Endothelial cell of umbilical vein (primary cell): Measurements from ENCODE around the gene KCNV2. TPM values are rescaled to one million over a fixed set of nuclear protein-coding genes. Genes with fewer than 3 reads are reported as not detected.

Experiments
- BruUV-seq: library from RNA; stranded (reverse); fragments of 400-500 nt; replicated peaks from 2 replicates; lab custom pipeline; 2021; lab: Mats Ljungman, UMichigan
- CTCF ChIA-PET: fragments of 300-600, 350-600 bp; sonication (Branson Sonifier 250); formaldehyde crosslinking; loops from one replicate; lab custom pipeline; 2021; ENCODE audit warnings: antibody characterized with exemption, inconsistent platforms; lab: Charles Lee
- POLR2A ChIA-PET: fragments of 300-600, 350-600 bp; sonication (Branson Sonifier 250); formaldehyde crosslinking; loops from one replicate; lab custom pipeline; 2021; ENCODE audit warnings: antibody characterized with exemption, inconsistent platforms; lab: Charles Lee
- DNase-seq: peaks from one replicate; pipeline ENCODE4 v3.0.0-alpha.2; 2011; ENCODE audit warnings: low read depth, low spot score
- FAIRE-seq: peaks from 2 replicates; lab custom pipeline; 2011; peaks lifted over from hg19 to GRCh38; lab: Jason Lieb, UNC
- H2AFZ ChIP-seq: 2 replicates; pipeline ENCODE4 v1.6.0; 2012; ENCODE audit warnings: low read depth, low read length, control low read depth, inconsistent platforms
- H3K27ac ChIP-seq: 2 replicates; pipeline ENCODE4 v1.5.1; 2011; ENCODE audit warnings: low read depth, mild to moderate bottlenecking, control low read depth, low read length, moderate library complexity; ENCODE audit not compliant: insufficient read depth
- H3K27me3 ChIP-seq, 2 experiments: 2 replicates each; pipeline versions ENCODE4 v1.6.0 to v1.6.1; 2011; ENCODE audit warnings: low read length in 2 of 2, mixed read lengths in 1 of 2; ENCODE audit not compliant: control insufficient read depth in 2 of 2, insufficient read depth in 2 of 2
- H3K36me3 ChIP-seq, 2 experiments: 2 replicates in 1 of 2; 3 replicates in 1 of 2; pipeline ENCODE4 v1.5.1; 2011; ENCODE audit warnings: low read length in 2 of 2, mild to moderate bottlenecking in 1 of 2, moderate library complexity in 1 of 2; ENCODE audit not compliant: control insufficient read depth in 2 of 2, insufficient read depth in 2 of 2; ENCODE audit errors: extremely low read depth in 1 of 2
- H3K4me1 ChIP-seq: 3 replicates; pipeline ENCODE4 v1.5.1; 2011; ENCODE audit warnings: mild to moderate bottlenecking, low read length; ENCODE audit not compliant: control insufficient read depth, insufficient read depth; ENCODE audit errors: extremely low read depth
- H3K4me2 ChIP-seq: 2 replicates; pipeline ENCODE4 v1.6.1; 2011; ENCODE audit warnings: low read length, control low read depth, mixed read lengths; ENCODE audit not compliant: insufficient read depth
- H3K4me3 ChIP-seq, 3 experiments: fragments of 200-600 bp in 1 of 3; sonication (generic), shearing (Covaris generic) in 1 of 3; replicated peaks in 1 of 3; 2 replicates each; pipeline ENCODE4 v1.5.1; 2011 to 2016; ENCODE audit warnings: control low read depth in 3 of 3, low read length in 3 of 3, mild to moderate bottlenecking in 2 of 3, inconsistent platforms in 1 of 3, low read depth in 1 of 3, moderate library complexity in 1 of 3; ENCODE audit not compliant: insufficient read depth in 1 of 3
- H3K79me2 ChIP-seq: 2 replicates; pipeline ENCODE4 v1.6.0; 2012; ENCODE audit warnings: low read length, inconsistent platforms; ENCODE audit not compliant: control insufficient read depth, insufficient read depth
- H3K9ac ChIP-seq: replicated peaks from 2 replicates; pipeline ENCODE3; 2011; ENCODE audit warnings: low read length, control low read depth; ENCODE audit not compliant: insufficient read depth; ENCODE audit errors: extremely low read depth
- H3K9me1 ChIP-seq: replicated peaks from 3 replicates; pipeline ENCODE4 v1.6.0; 2011; ENCODE audit warnings: mild to moderate bottlenecking, low read length; ENCODE audit not compliant: control insufficient read depth, insufficient read depth; ENCODE audit errors: extremely low read depth
- H3K9me3 ChIP-seq: replicated peaks from 2 replicates; pipeline ENCODE4 v1.5.1; 2012; ENCODE audit warnings: low read length, inconsistent platforms; ENCODE audit not compliant: control insufficient read depth, insufficient read depth
- H4K20me1 ChIP-seq: replicated peaks from 2 replicates; pipeline ENCODE3; 2011; ENCODE audit warnings: mild to moderate bottlenecking, low read length; ENCODE audit not compliant: control insufficient read depth, insufficient read depth; ENCODE audit errors: extremely low read depth
- CTCF ChIP-seq, 2 donors: IDR thresholded peaks; 1 replicate in 1 of 2; 2 replicates in 1 of 2; pipeline ENCODE4 v1.5.1; 2011; ENCODE audit warnings: low read length in 2 of 2, mild to moderate bottlenecking in 2 of 2, moderate library complexity in 2 of 2, control low read depth in 1 of 2, inconsistent platforms in 1 of 2, low read depth in 1 of 2; ENCODE audit not compliant: insufficient read depth in 1 of 2; ENCODE audit errors: extremely low read depth in 1 of 2
- EZH2 ChIP-seq: IDR thresholded peaks from 2 replicates; pipeline ENCODE4 v1.6.1; 2012; ENCODE audit warnings: borderline replicate concordance, low read depth, mild to moderate bottlenecking, moderate library complexity, low read length, inconsistent platforms; ENCODE audit not compliant: severe bottlenecking
- FOS ChIP-seq: IDR thresholded peaks from 2 replicates; pipeline ENCODE4 v1.6.1; 2011; ENCODE audit warnings: mild to moderate bottlenecking, low read length, moderate library complexity, borderline replicate concordance; ENCODE audit not compliant: insufficient read depth
- GATA2 ChIP-seq: IDR thresholded peaks from 2 replicates; pipeline ENCODE4 v1.7.0; 2011; ENCODE audit warnings: low read depth, mild to moderate bottlenecking, moderate library complexity, mixed read lengths, low read length; ENCODE audit not compliant: insufficient read length, insufficient read depth
- JUN ChIP-seq: IDR thresholded peaks from 2 replicates; pipeline ENCODE4 v1.6.1; 2011; ENCODE audit warnings: borderline replicate concordance, low read depth; ENCODE audit not compliant: insufficient read length, insufficient read depth
- MAX ChIP-seq: IDR thresholded peaks from 2 replicates; pipeline ENCODE4 v1.6.1; 2011; ENCODE audit not compliant: insufficient read depth, insufficient read length
- MYC ChIP-seq: IDR thresholded peaks from one replicate; pipeline ENCODE4 v1.6.1; 2011; ENCODE audit warnings: mild to moderate bottlenecking, low read depth, low read length
- POLR2A ChIP-seq: IDR thresholded peaks from 2 replicates; pipeline ENCODE4 v1.6.1; 2012; ENCODE audit warnings: low read depth, mild to moderate bottlenecking, control low read depth, low read length
- POLR2AphosphoS5 ChIP-seq: IDR thresholded peaks from 2 replicates; pipeline ENCODE4 v1.6.1; 2012; ENCODE audit warnings: low read depth, mild to moderate bottlenecking, control low read depth, low read length, moderate library complexity; ENCODE audit not compliant: insufficient read depth
- dilution Hi-C: fragments of 300-500 bp; cut with MboI; formaldehyde crosslinking; loops from one replicate; pipeline ENCODE4 v1.15.0; 2019; ENCODE audit warnings: low sequenced_read_pairs; ENCODE audit not compliant: extremely low pct_ligation_motif_present
- intact Hi-C: fragments of 100-400 bp; cut with micrococcal nuclease; formaldehyde crosslinking; loops from one replicate; pipeline ENCODE4 v1.10.0; 2022
- polyA plus RNA-seq, 4 experiments: library from polyadenylated mRNA; depleted of rRNA in 3 of 4; stranded (reverse) in 3 of 4; unstranded in 1 of 4; fragments of >200 nt; gene quantifications; 2 replicates each; pipeline versions ENCODE4 v1.2.1 to v1.2.3, GENCODE V29; 2011 to 2012; ENCODE audit warnings: missing spikeins in 1 of 4
- total RNA-seq: library from RNA; stranded (reverse); gene quantifications from 2 replicates; pipeline ENCODE4 v1.2.3, GENCODE V29; 2021

KCNV2 gene
- total and polyA plus RNA-seq, 2 donors (not counting 3 experiments of a cell fraction or from before 2014, with no cell fraction given): not detected

- Histone ChIP-seq H3K9me1 (no peaks in the 10 kb centered on the region), H3K9me3 (no peaks in the 10 kb centered on the region), H3K79me2 (no peaks in the 10 kb centered on the region), H4K20me1 (no peaks in the 10 kb centered on the region), H3K4me2 (no peak overlapping the region), H3K4me3 (no peak overlapping the region), H3K27me3 (no peaks in the 10 kb centered on the region), H3K27ac (no peak overlapping the region), H3K4me1 (peaks cover 4% of the 10 kb centered on the region), H2AFZ (no peak overlapping the region), H3K9ac (no peak overlapping the region), H3K36me3 (no peaks in the 10 kb centered on the region)
- TF ChIP-seq FOS (no peak), JUN (no peak), GATA2 (no peak), MAX (no peak), POLR2AphosphoS5 (no peak), CTCF (IDR thresholded peaks at IDR 0.05; ENCODE audit: extremely low read depth in 1 of 2, insufficient read depth in 1 of 2, low read depth in 1 of 2, low read length in 2 of 2) (no peak), MYC (no peak), EZH2 (no peak), POLR2A (no peak)
- DNase-seq: no peak
- dilution Hi-C loops: no loop called here
- CTCF ChIA-PET: no interaction called here
- no TSS peak for BruUV-seq
- intact Hi-C loops: no loop called here
- POLR2A ChIA-PET: no interaction called here
- no peak for FAIRE-seq
These were observed 41.5 kb upstream of the KCNV2 start for GRCh38 chr9:2675834-2676233.
